HCT116 (cell line): ENCODE measurements around the gene RABGGTB. TPM values are rescaled to one million over a fixed set of nuclear protein-coding genes. Genes with fewer than 3 reads are reported as not detected.
"Not testable (repeated sequence)": the region's sequence is repeated elsewhere in the genome, so short reads cannot be mapped to it uniquely, and the experiment has no call there.

ENCODE experiments used
- ATAC-seq: fragments of 200-7000 bp; cut with Tn5 transposase; 2 replicates; pipeline ENCODE4 v1.9.1; 2020; ENCODE audit warnings: mild to moderate bottlenecking, moderate library complexity
- BruUV-seq: library from RNA; stranded (reverse); fragments of 400-500 nt; replicated peaks from 2 replicates; lab custom pipeline; 2021; lab: Mats Ljungman, UMichigan
- CTCF ChIA-PET: fragments of 300-600 bp; sonication (Branson Sonifier 250); formaldehyde crosslinking; loops from one replicate; lab custom pipeline; 2021; ENCODE audit warnings: antibody characterized with exemption; lab: Charles Lee
- POLR2A ChIA-PET: fragments of 300-600, 350-600 bp; sonication (Branson Sonifier 250); formaldehyde crosslinking; loops from one replicate; lab custom pipeline; 2021; ENCODE audit warnings: antibody characterized with exemption; lab: Charles Lee
- RAD21 ChIA-PET, 2 experiments: fragments of 300-600 bp; sonication (Branson Sonifier 250); formaldehyde crosslinking; loops; one replicate each; lab custom pipeline; 2023; ENCODE audit warnings: low total read pairs in 2 of 2; ENCODE audit not compliant: uncharacterized antibody in 2 of 2, unreplicated experiment in 2 of 2, low non-redundant PET in 1 of 2; lab: Charles Lee
- DNase-seq: peaks from one replicate; pipeline ENCODE4 v3.0.0-alpha.2; 2010; ENCODE audit warnings: low read depth, low spot score
- H2AFZ ChIP-seq: fragments of 200-600 bp; shearing (Covaris generic), sonication (generic); 2 replicates; pipeline ENCODE4 v1.6.1; 2017; ENCODE audit warnings: low read depth, mixed run types, mixed read lengths, antibody characterized with exemption, low read length; ENCODE audit not compliant: poor library complexity, severe bottlenecking
- H3K27ac ChIP-seq: 2 replicates; pipeline ENCODE4 v1.5.1; 2012; ENCODE audit warnings: low read depth, low read length
- H3K27me3 ChIP-seq: fragments of 200-600 bp; sonication (generic); 2 replicates; pipeline ENCODE4 v1.6.1; 2016; ENCODE audit warnings: mixed run types, low read length, mixed read lengths; ENCODE audit not compliant: insufficient read depth
- H3K36me3 ChIP-seq, 2 experiments: fragments of 200-500 bp in 1 of 2; fragments of 200-600 bp in 1 of 2; sonication (Bioruptor generic) in 1 of 2; sonication (generic) in 1 of 2; 2 replicates each; pipeline versions ENCODE4 v1.5.1 to v1.6.1; 2014 to 2016; ENCODE audit warnings: low read length in 2 of 2, inconsistent platforms in 1 of 2, mixed read lengths in 1 of 2, mixed run types in 1 of 2; ENCODE audit not compliant: insufficient read depth in 2 of 2, control insufficient read depth in 1 of 2
- H3K4me1 ChIP-seq, 2 experiments: fragments of 200-600 bp in 1 of 2; sonication (generic) in 1 of 2; 2 replicates each; pipeline versions ENCODE4 v1.5.1 to v1.6.1; 2012 to 2017; ENCODE audit warnings: low read length in 2 of 2, inconsistent platforms in 1 of 2, mild to moderate bottlenecking in 1 of 2, mixed read lengths in 1 of 2, mixed run types in 1 of 2, moderate library complexity in 1 of 2; ENCODE audit not compliant: insufficient read depth in 2 of 2, control insufficient read depth in 1 of 2
- H3K4me2 ChIP-seq: fragments of 200-600 bp; sonication (generic); 2 replicates; pipeline ENCODE4 v1.6.1; 2017; ENCODE audit warnings: mixed run types, low read length, mixed read lengths
- H3K4me3 ChIP-seq, 2 experiments: fragments of 200-600 bp in 1 of 2; sonication (generic) in 1 of 2; replicated peaks in 1 of 2; 2 replicates each; pipeline ENCODE4 v1.5.1; 2011 to 2016; ENCODE audit warnings: low read length in 2 of 2, control low read depth in 1 of 2, low read depth in 1 of 2, mild to moderate bottlenecking in 1 of 2, mixed read lengths in 1 of 2, mixed run types in 1 of 2
- H3K79me2 ChIP-seq: fragments of 200-600 bp; sonication (generic); 2 replicates; pipeline ENCODE4 v1.6.1; 2017; ENCODE audit warnings: mild to moderate bottlenecking, mixed run types, low read length, moderate library complexity, mixed read lengths; ENCODE audit not compliant: insufficient read depth
- H3K9ac ChIP-seq: fragments of 200-600 bp; sonication (generic); 2 replicates; pipeline ENCODE4 v1.6.1; 2016; ENCODE audit warnings: low read length, mixed read lengths
- H3K9me2 ChIP-seq: fragments of 200-600 bp; sonication (generic), shearing (Covaris generic); 2 replicates; pipeline ENCODE4 v1.6.1; 2017; ENCODE audit warnings: mixed run types, mild to moderate bottlenecking, moderate library complexity; ENCODE audit not compliant: insufficient read depth
- H3K9me3 ChIP-seq, 2 experiments: fragments of 200-500 bp in 1 of 2; fragments of 200-600 bp in 1 of 2; sonication (Bioruptor generic) in 1 of 2; sonication (generic) in 1 of 2; 2 replicates each; pipeline ENCODE4 v1.6.1; 2014 to 2017; ENCODE audit warnings: low read length in 2 of 2, mixed read lengths in 2 of 2, inconsistent platforms in 1 of 2, low read depth in 1 of 2, mild to moderate bottlenecking in 1 of 2, mixed run types in 1 of 2, moderate library complexity in 1 of 2; ENCODE audit not compliant: control insufficient read depth in 1 of 2, insufficient read depth in 1 of 2
- H4K20me1 ChIP-seq: fragments of 200-600 bp; sonication (generic), shearing (Covaris generic); 2 replicates; pipeline ENCODE4 v1.6.1; 2017; ENCODE audit warnings: mixed run types, mild to moderate bottlenecking, moderate library complexity; ENCODE audit not compliant: insufficient read depth
- CBX3 ChIP-seq: IDR thresholded peaks from 2 replicates; pipeline ENCODE4 v1.6.1; 2012; ENCODE audit warnings: low read depth
- CEBPB ChIP-seq: IDR thresholded peaks from 2 replicates; pipeline ENCODE4 v1.6.1; 2012; ENCODE audit warnings: low read depth
- CTCF ChIP-seq, 3 experiments: fragments of 200-600 bp in 1 of 3; sonication (generic) in 1 of 3; IDR thresholded peaks in 2 of 3; conservative IDR thresholded peaks in 1 of 3; 2 replicates each; pipeline ENCODE4 v1.5.1; 2012 to 2017; ENCODE audit warnings: low read depth in 2 of 3, low read length in 2 of 3, antibody characterized with exemption in 1 of 3, borderline replicate concordance in 1 of 3, control low read depth in 1 of 3, mild to moderate bottlenecking in 1 of 3, mixed read lengths in 1 of 3, mixed run types in 1 of 3, moderate library complexity in 1 of 3; ENCODE audit not compliant: insufficient read depth in 1 of 3
- ELF1 ChIP-seq: IDR thresholded peaks from 2 replicates; pipeline ENCODE4 v1.6.1; 2012; ENCODE audit warnings: low read depth, borderline replicate concordance
- EZH2 ChIP-seq: fragments of 200-600 bp; sonication (generic); IDR thresholded peaks from 2 replicates; pipeline ENCODE4 v1.6.1; 2017; ENCODE audit warnings: antibody characterized with exemption, mixed run types
- EZH2phosphoT487 ChIP-seq: fragments of 200-600 bp; IDR thresholded peaks from 2 replicates; pipeline ENCODE4 v1.6.1; 2018; ENCODE audit warnings: antibody characterized with exemption, borderline replicate concordance
- FOSL1 ChIP-seq: IDR thresholded peaks from 2 replicates; pipeline ENCODE4 v1.6.1; 2012; ENCODE audit warnings: low read depth
- SIN3A ChIP-seq: IDR thresholded peaks from 2 replicates; pipeline ENCODE4 v1.6.1; 2012; ENCODE audit warnings: low read depth
- SP1 ChIP-seq: IDR thresholded peaks from 2 replicates; pipeline ENCODE4 v1.6.1; 2012; ENCODE audit warnings: low read depth
- SRF ChIP-seq: IDR thresholded peaks from 2 replicates; pipeline ENCODE4 v1.6.1; 2012; ENCODE audit warnings: low read depth
- TCF7L2 ChIP-seq: IDR thresholded peaks from 2 replicates; pipeline ENCODE4 v1.7.0; 2011; ENCODE audit warnings: borderline replicate concordance, inconsistent platforms; ENCODE audit not compliant: insufficient read depth, insufficient read length; ENCODE audit errors: extremely low read depth
- YY1 ChIP-seq: IDR thresholded peaks from 2 replicates; pipeline ENCODE4 v1.6.1; 2011; ENCODE audit warnings: low read length, low read depth, moderate library complexity, mild to moderate bottlenecking; ENCODE audit not compliant: insufficient replicate concordance; ENCODE audit errors: extremely low read depth
- intact Hi-C: fragments of 100-400 bp; cut with micrococcal nuclease; formaldehyde crosslinking; loops from 2 replicates; pipeline ENCODE4 v1.10.0; 2022
- total RNA-seq: library from RNA; stranded (reverse); gene quantifications from one replicate; pipeline ENCODE4 v1.2.1, GENCODE V29; 2021; ENCODE audit not compliant: unreplicated experiment
- TF ChIP-seq, protein P1 (sequence below): IDR thresholded peaks from 2 replicates; pipeline ENCODE4 v1.6.1; 2011; ENCODE audit warnings: mild to moderate bottlenecking, low read length, moderate library complexity; ENCODE audit not compliant: insufficient replicate concordance; ENCODE audit errors: extremely low read depth

RABGGTB gene
- total RNA-seq, 1 experiment from 2014 or later: 203 TPM

GRCh38 chr1:75808921-75809320 is 22.9 kb downstream of the RABGGTB start:
- Histone ChIP-seq H3K9me2 (no peaks in the 10 kb centered on the region), H3K9ac (no peak overlapping the region), H3K27me3 (no peaks in the 10 kb centered on the region), H2AFZ (no peak overlapping the region), H3K36me3 (no peaks in the 10 kb centered on the region), H3K4me3 (no peak overlapping the region), H3K4me2 (no peak overlapping the region), H4K20me1 (no peaks in the 10 kb centered on the region), H3K4me1 (no peaks in the 10 kb centered on the region), H3K79me2 (no peaks in the 10 kb centered on the region), H3K9me3 (no peaks in the 10 kb centered on the region), H3K27ac (no peak overlapping the region)
- ChIA-PET POLR2A (no interaction called here), CTCF (no interaction called here), RAD21 (no interaction called here)
- BruUV-seq: no TSS peak
- no peak for TF ChIP-seq EZH2phosphoT487
- TF ChIP-seq FOSL1: no peak
- TF ChIP-seq CBX3: no peak
- TF ChIP-seq SP1: no peak
- no peak for TF ChIP-seq SRF
- no peak for TF ChIP-seq YY1
- TF ChIP-seq, protein P1, sequence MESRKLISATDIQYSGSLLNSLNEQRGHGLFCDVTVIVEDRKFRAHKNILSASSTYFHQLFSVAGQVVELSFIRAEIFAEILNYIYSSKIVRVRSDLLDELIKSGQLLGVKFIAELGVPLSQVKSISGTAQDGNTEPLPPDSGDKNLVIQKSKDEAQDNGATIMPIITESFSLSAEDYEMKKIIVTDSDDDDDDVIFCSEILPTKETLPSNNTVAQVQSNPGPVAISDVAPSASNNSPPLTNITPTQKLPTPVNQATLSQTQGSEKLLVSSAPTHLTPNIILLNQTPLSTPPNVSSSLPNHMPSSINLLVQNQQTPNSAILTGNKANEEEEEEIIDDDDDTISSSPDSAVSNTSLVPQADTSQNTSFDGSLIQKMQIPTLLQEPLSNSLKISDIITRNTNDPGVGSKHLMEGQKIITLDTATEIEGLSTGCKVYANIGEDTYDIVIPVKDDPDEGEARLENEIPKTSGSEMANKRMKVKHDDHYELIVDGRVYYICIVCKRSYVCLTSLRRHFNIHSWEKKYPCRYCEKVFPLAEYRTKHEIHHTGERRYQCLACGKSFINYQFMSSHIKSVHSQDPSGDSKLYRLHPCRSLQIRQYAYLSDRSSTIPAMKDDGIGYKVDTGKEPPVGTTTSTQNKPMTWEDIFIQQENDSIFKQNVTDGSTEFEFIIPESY: no peak
- TF ChIP-seq CTCF (IDR thresholded peaks at IDR 0.05 in 2 of 3, conservative IDR thresholded peaks at IDR 0.05 in 1 of 3; ENCODE audit: borderline replicate concordance in 1 of 3, insufficient read depth in 1 of 3, low read depth in 2 of 3, low read length in 2 of 3): no peak
- TF ChIP-seq TCF7L2: no peak
- TF ChIP-seq CEBPB: no peak
- TF ChIP-seq ELF1: no peak
- TF ChIP-seq SIN3A: no peak
- no peak for TF ChIP-seq EZH2
- DNase-seq (no peak), ATAC-seq (no peak)
- intact Hi-C loops: no loop called here

DNA sequence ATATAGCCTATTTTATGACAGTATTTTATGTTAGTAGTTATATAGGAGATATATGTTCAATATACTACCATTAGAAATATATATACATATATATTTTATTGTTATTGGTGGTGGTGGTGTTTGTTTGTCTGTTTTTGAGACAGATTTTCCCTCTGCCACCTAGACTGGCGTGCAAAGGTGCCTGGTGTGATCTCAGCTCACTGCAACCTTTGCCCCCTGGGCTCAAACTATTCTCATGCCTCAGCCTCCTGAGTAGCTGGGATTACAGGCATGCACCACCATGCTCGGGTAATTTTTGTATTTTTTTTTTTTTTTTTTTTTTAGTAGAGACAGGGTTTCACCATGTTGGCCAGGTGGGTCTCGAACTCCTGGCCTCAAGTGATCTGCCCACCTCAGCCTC is 24.1 kb downstream of the RABGGTB start:
- RAD21 ChIA-PET, H3K27ac ChIP-seq, H3K9ac ChIP-seq, DNase-seq, H4K20me1 ChIP-seq, H3K4me2 ChIP-seq, intact Hi-C loops, ATAC-seq, CTCF ChIA-PET, H3K9me2 ChIP-seq, BruUV-seq, H3K79me2 ChIP-seq, H3K4me3 ChIP-seq, H3K4me1 ChIP-seq, H3K9me3 ChIP-seq, H3K36me3 ChIP-seq, H2AFZ ChIP-seq, POLR2A ChIA-PET, H3K27me3 ChIP-seq: not testable (repeated sequence)
